GM21529 (cell line): ENCODE measurements around the gene PROM1.
A peak's percentile ranks its signal among the peaks of the same experiment; 100 is the strongest.

Experiments used
- ATAC-seq: cut with Tn5 transposase; IDR thresholded peaks from one replicate; pipeline ENCODE4 v1.9.1; 2021; ENCODE audit not compliant: unreplicated experiment

The PROM1 gene

GRCh38 chr4:16029262-16029661 lies 54.6 kb downstream of the PROM1 start:
- ATAC-seq, result no peak

GRCh38 chr4:16027626-16028025 lies 56.2 kb downstream of the PROM1 start:
- ATAC-seq, result no peak

GRCh38 chr4:16027114-16027513 lies 56.7 kb downstream of the PROM1 start:
- ATAC-seq, result no peak

GRCh38 chr4:16026160-16026761 lies 57.6 kb downstream of the PROM1 start:
- ATAC-seq, result no peak

- ATAC-seq, result no peak
These were observed 58.6 kb downstream of the PROM1 start for GRCh38 chr4:16025268-16025667.

GRCh38 chr4:16023776-16024408 lies 59.9 kb downstream of the PROM1 start:
- ATAC-seq, result no peak

GRCh38 chr4:16021804-16022560 lies 61.8 kb downstream of the PROM1 start:
- ATAC-seq, result no peak

- no peak for ATAC-seq
These were observed 64.2 kb downstream of the PROM1 start for GRCh38 chr4:16019649-16020048.

- no peak for ATAC-seq
These were observed 65.0 kb downstream of the PROM1 start for GRCh38 chr4:16018841-16019240.

GRCh38 chr4:16018061-16018676 lies 65.7 kb downstream of the PROM1 start:
- ATAC-seq, result no peak

GRCh38 chr4:16016536-16016935 lies 67.3 kb downstream of the PROM1 start:
- no peak for ATAC-seq

GRCh38 chr4:16011173-16011572 lies 72.7 kb downstream of the PROM1 start:
- no peak for ATAC-seq

- no peak for ATAC-seq
These were observed 74.7 kb downstream of the PROM1 start for GRCh38 chr4:16009153-16009552.

- no peak for ATAC-seq
These were observed 76.2 kb downstream of the PROM1 start for GRCh38 chr4:16007471-16008095.

GRCh38 chr4:16006771-16007446 lies 76.9 kb downstream of the PROM1 start:
- ATAC-seq, result no peak

GRCh38 chr4:16005676-16006075 lies 78.1 kb downstream of the PROM1 start:
- ATAC-seq, result no peak

GRCh38 chr4:16001484-16001858 lies 82.4 kb downstream of the PROM1 start:
- ATAC-seq, result peak; percentile 97

GRCh38 chr4:16000708-16001483 lies 82.9 kb downstream of the PROM1 start:
- no peak for ATAC-seq

GRCh38 chr4:15996773-15997172 lies 87.0 kb downstream of the PROM1 start:
- no peak for ATAC-seq

GRCh38 chr4:15995826-15996225 lies 88.0 kb downstream of the PROM1 start:
- no peak for ATAC-seq
